ENCODE data around the gene KRT9. TPM values are rescaled to one million over a fixed set of nuclear protein-coding genes. Genes with fewer than 3 reads are reported as not detected.

The KRT9 gene
- total and polyA plus RNA-seq, 2 experiments from 2014 or later = not detected

- Histone ChIP-seq H3K27ac (peak overlapping the region; percentile 2), H3K4me1 (ENCODE audit: low read depth) (peaks cover 22% of the 10 kb centered on the region), H3K4me3 (no peak overlapping the region), H3K27me3 (no peaks in the 10 kb centered on the region), H3K36me3 (no peaks in the 10 kb centered on the region), H3K9me3 (ENCODE audit: low read depth) (no peaks in the 10 kb centered on the region)
- TF ChIP-seq CTCF (IDR thresholded peaks at IDR 0.05; ENCODE audit: low read depth, low read length) = no peak
- DNase-seq (ENCODE audit: low read depth in 1 of 2, low spot score in 1 of 2) = peak in 1 of 2 donors; percentile 98
These were observed 23.7 kb downstream of the KRT9 start for GRCh38 chr17:41547921-41548843.

GRCh38 chr17:41547378-41547841 lies 24.4 kb downstream of the KRT9 start:
- Histone ChIP-seq H3K9me3 (ENCODE audit: low read depth) (no peaks in the 10 kb centered on the region), H3K27me3 (no peaks in the 10 kb centered on the region), H3K4me3 (no peak overlapping the region), H3K36me3 (no peaks in the 10 kb centered on the region), H3K27ac (peak overlapping the region; percentile 2), H3K4me1 (ENCODE audit: low read depth) (peaks cover 22% of the 10 kb centered on the region)
- TF ChIP-seq CTCF (IDR thresholded peaks at IDR 0.05; ENCODE audit: low read depth, low read length) = no peak
- DNase-seq (ENCODE audit: low read depth in 1 of 2, low spot score in 1 of 2) = peak; percentile 73 to 74

- Histone ChIP-seq H3K9me3 (ENCODE audit: low read depth) (no peaks in the 10 kb centered on the region), H3K4me1 (ENCODE audit: low read depth) (peaks cover 22% of the 10 kb centered on the region), H3K36me3 (no peaks in the 10 kb centered on the region), H3K27ac (no peak overlapping the region), H3K27me3 (no peaks in the 10 kb centered on the region), H3K4me3 (no peak overlapping the region)
- no peak for TF ChIP-seq CTCF (IDR thresholded peaks at IDR 0.05; ENCODE audit: low read depth, low read length)
- DNase-seq (ENCODE audit: low read depth in 1 of 2, low spot score in 1 of 2) = no peak
These were observed 25.0 kb downstream of the KRT9 start for GRCh38 chr17:41546819-41547218.

GRCh38 chr17:41545829-41546410 lies 25.9 kb downstream of the KRT9 start:
- Histone ChIP-seq H3K9me3 (ENCODE audit: low read depth) (no peaks in the 10 kb centered on the region), H3K27me3 (no peaks in the 10 kb centered on the region)

GRCh38 chr17:41544935-41545334 lies 26.9 kb downstream of the KRT9 start:
- Histone ChIP-seq H3K27ac (peak overlapping the region; percentile 78), H3K4me1 (ENCODE audit: low read depth) (peaks cover 25% of the 10 kb centered on the region), H3K4me3 (no peak overlapping the region), H3K27me3 (no peaks in the 10 kb centered on the region), H3K9me3 (ENCODE audit: low read depth) (no peaks in the 10 kb centered on the region), H3K36me3 (no peaks in the 10 kb centered on the region)
- no peak for TF ChIP-seq CTCF (IDR thresholded peaks at IDR 0.05; ENCODE audit: low read depth, low read length)
- no peak for DNase-seq (ENCODE audit: low read depth in 1 of 2, low spot score in 1 of 2)

More at GRCh38 chr17:41545829-41546410, 25.9 kb downstream of the KRT9 start:
- no peak for DNase-seq (ENCODE audit: low read depth in 1 of 2, low spot score in 1 of 2)
- no peak for TF ChIP-seq CTCF (IDR thresholded peaks at IDR 0.05; ENCODE audit: low read depth, low read length)
- H3K4me3 ChIP-seq = no peak overlapping the region
- H3K27ac ChIP-seq = no peak overlapping the region
- H3K36me3 ChIP-seq = no peaks in the 10 kb centered on the region
- peaks cover 25% of the 10 kb centered on the region for H3K4me1 ChIP-seq (ENCODE audit: low read depth)

All from cardiac muscle cell (in vitro differentiated cells and primary cell).